Mucosa of descending colon (tissue), 3 donors: ENCODE measurements around the gene SDK1. TPM values are rescaled to one million over a fixed set of nuclear protein-coding genes. Genes with fewer than 3 reads are reported as not detected.

Experiments
- ATAC-seq: fragments of 200-7000 bp; cut with Tn5 transposase; one replicate; pipeline ENCODE4 v1.9.1; 2020; ENCODE audit warnings: mild to moderate bottlenecking, moderate library complexity
- DNase-seq, 3 donors: peaks; one replicate each; pipeline ENCODE4 v3.0.0-alpha.2; 2020
- H3K36me3 ChIP-seq: fragments of 200-600 bp; one replicate; pipeline ENCODE4 v1.8.0; 2021; ENCODE audit warnings: low read depth, mild to moderate bottlenecking
- H3K4me1 ChIP-seq: fragments of 200-600 bp; one replicate; pipeline ENCODE4 v1.8.0; 2021; ENCODE audit warnings: low read depth, mild to moderate bottlenecking
- H3K4me3 ChIP-seq: fragments of 200-600 bp; one replicate; pipeline ENCODE4 v1.8.0; 2021; ENCODE audit warnings: mild to moderate bottlenecking
- H3K9me3 ChIP-seq: fragments of 200-600 bp; one replicate; pipeline ENCODE4 v1.8.0; 2021; ENCODE audit warnings: mild to moderate bottlenecking
- intact Hi-C, 2 donors: fragments of 100-400 bp; cut with DNase I in 1 of 2; cut with micrococcal nuclease in 1 of 2; formaldehyde crosslinking; loops; one replicate each; pipeline versions ENCODE4 v1.11.0 to v1.11.1; 2022; cut with DNase I, micrococcal nuclease
- total RNA-seq, 3 donors: library from RNA; stranded (reverse); fragmentation: NEBNext Ultra II Directional in 2 of 3; extraction: Animal tissue kit (Norgen Biotek cat#: 25700) in 2 of 3; gene quantifications; one replicate each; pipeline versions ENCODE4 v1.2.1 to v1.2.4, GENCODE V29; 2021 to 2023
- TF ChIP-seq, protein P1 (sequence below): fragments of 200-600 bp; IDR thresholded peaks from one replicate; pipeline ENCODE4 v1.8.0; 2022; ENCODE audit warnings: antibody characterized with exemption, mild to moderate bottlenecking
- donor health status: DM: no; HTN: no; CAD: no; lungs with moderate emphysema.
- donor health status: DM: no; HTN: no; CAD: no.
- donor health status: DM: no; HTN: yes; CAD: no.

SDK1 gene
- total RNA-seq, 3 donors from 2014 or later = 2.7 to 20.2 (median 4.2) TPM

- DNase-seq = no peak
- intact Hi-C loops = no loop called here
- TF ChIP-seq, protein P1, sequence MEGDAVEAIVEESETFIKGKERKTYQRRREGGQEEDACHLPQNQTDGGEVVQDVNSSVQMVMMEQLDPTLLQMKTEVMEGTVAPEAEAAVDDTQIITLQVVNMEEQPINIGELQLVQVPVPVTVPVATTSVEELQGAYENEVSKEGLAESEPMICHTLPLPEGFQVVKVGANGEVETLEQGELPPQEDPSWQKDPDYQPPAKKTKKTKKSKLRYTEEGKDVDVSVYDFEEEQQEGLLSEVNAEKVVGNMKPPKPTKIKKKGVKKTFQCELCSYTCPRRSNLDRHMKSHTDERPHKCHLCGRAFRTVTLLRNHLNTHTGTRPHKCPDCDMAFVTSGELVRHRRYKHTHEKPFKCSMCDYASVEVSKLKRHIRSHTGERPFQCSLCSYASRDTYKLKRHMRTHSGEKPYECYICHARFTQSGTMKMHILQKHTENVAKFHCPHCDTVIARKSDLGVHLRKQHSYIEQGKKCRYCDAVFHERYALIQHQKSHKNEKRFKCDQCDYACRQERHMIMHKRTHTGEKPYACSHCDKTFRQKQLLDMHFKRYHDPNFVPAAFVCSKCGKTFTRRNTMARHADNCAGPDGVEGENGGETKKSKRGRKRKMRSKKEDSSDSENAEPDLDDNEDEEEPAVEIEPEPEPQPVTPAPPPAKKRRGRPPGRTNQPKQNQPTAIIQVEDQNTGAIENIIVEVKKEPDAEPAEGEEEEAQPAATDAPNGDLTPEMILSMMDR = no peak
- H3K36me3 ChIP-seq = no peaks in the 10 kb centered on the region
- no peak for ATAC-seq
- H3K9me3 ChIP-seq = no peaks in the 10 kb centered on the region
- H3K4me3 ChIP-seq = no peak overlapping the region
- no peaks in the 10 kb centered on the region for H3K4me1 ChIP-seq
Measured at GRCh38 chr7:4218481-4218880, 917.4 kb downstream of the SDK1 start.

GRCh38 chr7:4220011-4220410 lies 919.0 kb downstream of the SDK1 start:
- intact Hi-C loops = no loop called here
- Histone ChIP-seq H3K36me3 (no peaks in the 10 kb centered on the region), H3K9me3 (no peaks in the 10 kb centered on the region), H3K4me3 (no peak overlapping the region), H3K4me1 (no peaks in the 10 kb centered on the region)
- TF ChIP-seq, protein P1 = no peak
- ATAC-seq (no peak), DNase-seq (no peak)

GRCh38 chr7:4221043-4221442 lies 920.0 kb downstream of the SDK1 start:
- Histone ChIP-seq H3K4me3 (no peak overlapping the region), H3K9me3 (no peaks in the 10 kb centered on the region), H3K36me3 (no peaks in the 10 kb centered on the region), H3K4me1 (no peaks in the 10 kb centered on the region)
- intact Hi-C loops = no loop called here
- DNase-seq = no peak
- ATAC-seq = no peak
- TF ChIP-seq, protein P1 = no peak

DNA sequence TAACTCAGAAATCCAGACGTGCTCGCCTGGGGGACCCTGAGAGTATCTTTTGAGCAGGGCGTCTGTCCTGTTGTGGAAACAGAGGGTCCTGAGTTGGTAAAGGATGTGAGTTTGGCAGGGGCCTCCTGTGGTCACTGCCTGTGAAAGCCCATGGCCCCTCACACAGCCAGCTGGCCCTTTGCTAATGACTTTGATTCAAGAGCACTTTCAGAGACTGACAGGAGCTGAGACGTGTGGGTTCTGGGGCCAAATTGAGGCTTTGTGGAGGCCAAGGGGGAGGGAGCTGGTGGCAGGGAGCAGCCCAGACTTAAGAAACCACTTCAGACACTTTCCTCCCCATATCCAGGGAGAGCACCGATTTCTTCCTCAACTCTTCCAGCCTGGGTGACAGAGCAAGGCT lies 921.6 kb downstream of the SDK1 start:
- Histone ChIP-seq H3K4me3 (no peak overlapping the region), H3K36me3 (no peaks in the 10 kb centered on the region), H3K4me1 (no peaks in the 10 kb centered on the region), H3K9me3 (no peaks in the 10 kb centered on the region)
- ATAC-seq (no peak), DNase-seq (no peak)
- TF ChIP-seq, protein P1 = no peak
- intact Hi-C loops = no loop called here

DNA sequence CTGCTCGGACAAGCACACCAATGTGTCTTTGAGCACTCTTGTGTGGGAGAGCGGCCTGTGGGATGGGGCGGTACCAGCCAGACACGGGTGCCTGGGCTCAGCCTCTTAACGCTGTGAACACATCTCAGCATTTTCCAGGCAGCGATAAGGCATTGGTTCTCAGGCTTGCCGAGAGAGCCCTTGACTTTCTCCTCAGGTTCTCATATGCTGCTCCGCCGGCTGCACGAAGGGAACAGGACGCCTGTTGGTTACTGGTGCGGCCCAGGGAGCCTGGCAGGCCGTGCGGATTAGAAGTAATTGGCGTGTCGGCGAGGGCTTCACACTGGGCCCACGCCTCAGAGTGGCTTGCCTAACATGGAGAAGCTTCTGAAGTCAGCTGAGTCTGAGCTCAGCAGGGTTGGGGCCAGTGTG lies 924.3 kb downstream of the SDK1 start:
- intact Hi-C loops = no loop called here
- Histone ChIP-seq H3K9me3 (no peaks in the 10 kb centered on the region), H3K4me1 (no peaks in the 10 kb centered on the region), H3K36me3 (no peaks in the 10 kb centered on the region), H3K4me3 (no peak overlapping the region)
- ATAC-seq = no peak
- DNase-seq = no peak
- TF ChIP-seq, protein P1 = no peak

GRCh38 chr7:4225881-4226523 lies 925.0 kb downstream of the SDK1 start:
- no peak for ATAC-seq
- Histone ChIP-seq H3K4me1 (no peaks in the 10 kb centered on the region), H3K36me3 (no peaks in the 10 kb centered on the region), H3K9me3 (no peaks in the 10 kb centered on the region), H3K4me3 (no peak overlapping the region)
- intact Hi-C loops = no loop called here
- TF ChIP-seq, protein P1 = no peak
- no peak for DNase-seq
